Left lung (tissue), 10 donors: Measurements from ENCODE around the gene SPIRE1. TPM values are rescaled to one million over a fixed set of nuclear protein-coding genes. Genes with fewer than 3 reads are reported as not detected.

ENCODE experiments used
- ATAC-seq: fragments of 200-7000 bp; cut with Tn5 transposase; one replicate; pipeline ENCODE4 v1.9.1; 2020; ENCODE audit warnings: moderate library complexity
- DNase-seq, 4 donors: peaks; one replicate each; pipeline ENCODE4 v3.0.0-alpha.2; 2013 to 2020
- H3K27ac ChIP-seq, 2 donors: fragments of 200-600 bp; sonication (generic) in 1 of 2; one replicate each; pipeline versions ENCODE4 v1.5.0 to v1.8.0; 2020 to 2021
- H3K27me3 ChIP-seq, 2 donors: fragments of 200-600 bp; sonication (generic) in 1 of 2; one replicate each; pipeline versions ENCODE4 v1.5.0 to v1.8.0; 2020 to 2021
- H3K36me3 ChIP-seq, 2 donors: fragments of 200-600 bp; sonication (generic) in 1 of 2; one replicate each; pipeline versions ENCODE4 v1.5.0 to v1.8.0; 2020 to 2021
- H3K4me1 ChIP-seq, 2 donors: fragments of 200-600 bp; one replicate each; pipeline ENCODE4 v1.8.0; 2021
- H3K4me3 ChIP-seq, 2 donors: fragments of 200-600 bp; sonication (generic) in 1 of 2; one replicate each; pipeline versions ENCODE4 v1.5.0 to v1.8.0; 2020 to 2021; ENCODE audit warnings: mild to moderate bottlenecking in 1 of 2
- H3K9me3 ChIP-seq, 2 donors: fragments of 200-600 bp; sonication (generic) in 1 of 2; one replicate each; pipeline versions ENCODE4 v1.5.0 to v1.8.0; 2020 to 2021
- intact Hi-C, 2 donors: fragments of 100-400 bp; cut with DNase I; formaldehyde crosslinking; loops; one replicate each; pipeline versions ENCODE4 v1.11.2 to v1.14.2; 2022
- polyA plus RNA-seq, 6 donors: library from polyadenylated mRNA; unstranded; fragments of 120-200 nt; gene quantifications; one replicate each; pipeline ENCODE4 v1.2.1, GENCODE V29; 2013; ENCODE audit not compliant: insufficient read length in 6 of 6
- total RNA-seq, 2 donors: library from RNA; stranded (reverse); fragmentation: NEBNext Ultra II Directional; extraction: Animal tissue kit (Norgen Biotek cat#: 25700); gene quantifications; one replicate each; pipeline ENCODE4 v1.2.1, GENCODE V29; 2021
- TF ChIP-seq, protein P1 (sequence below), 2 donors: fragments of 200-600 bp; sonication (generic) in 1 of 2; IDR thresholded peaks; one replicate each; pipeline versions ENCODE4 v1.5.0 to v1.8.0; 2021; ENCODE audit warnings: antibody characterized with exemption in 2 of 2
- donor health status: DM: no; HTN: yes; CAD: no.
- donor health status: DM: no; HTN: no; CAD: no.

The SPIRE1 gene
- total and polyA plus RNA-seq, 8 donors: 12.1 to 50.4 (median 15.7) TPM

DNA sequence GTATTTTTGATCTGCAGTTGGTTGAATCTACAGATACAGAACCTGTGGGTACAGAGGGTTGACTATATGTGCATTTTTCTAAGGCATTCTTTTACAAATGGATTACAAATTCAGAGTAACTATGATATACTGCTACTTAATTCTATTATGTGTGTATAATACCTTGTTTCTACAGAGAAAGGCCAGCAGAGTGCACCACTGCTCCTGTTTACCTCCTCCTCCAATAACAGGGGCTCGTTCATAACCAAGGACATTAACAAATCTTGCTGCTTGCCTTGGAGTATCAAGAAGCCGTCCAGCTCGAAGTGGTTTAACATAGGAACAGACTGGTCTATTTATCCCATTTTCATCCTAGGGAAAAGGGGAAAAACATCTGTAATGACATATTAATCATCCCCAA, 28.2 kb upstream of the SPIRE1 start:
- TF ChIP-seq, protein P1, sequence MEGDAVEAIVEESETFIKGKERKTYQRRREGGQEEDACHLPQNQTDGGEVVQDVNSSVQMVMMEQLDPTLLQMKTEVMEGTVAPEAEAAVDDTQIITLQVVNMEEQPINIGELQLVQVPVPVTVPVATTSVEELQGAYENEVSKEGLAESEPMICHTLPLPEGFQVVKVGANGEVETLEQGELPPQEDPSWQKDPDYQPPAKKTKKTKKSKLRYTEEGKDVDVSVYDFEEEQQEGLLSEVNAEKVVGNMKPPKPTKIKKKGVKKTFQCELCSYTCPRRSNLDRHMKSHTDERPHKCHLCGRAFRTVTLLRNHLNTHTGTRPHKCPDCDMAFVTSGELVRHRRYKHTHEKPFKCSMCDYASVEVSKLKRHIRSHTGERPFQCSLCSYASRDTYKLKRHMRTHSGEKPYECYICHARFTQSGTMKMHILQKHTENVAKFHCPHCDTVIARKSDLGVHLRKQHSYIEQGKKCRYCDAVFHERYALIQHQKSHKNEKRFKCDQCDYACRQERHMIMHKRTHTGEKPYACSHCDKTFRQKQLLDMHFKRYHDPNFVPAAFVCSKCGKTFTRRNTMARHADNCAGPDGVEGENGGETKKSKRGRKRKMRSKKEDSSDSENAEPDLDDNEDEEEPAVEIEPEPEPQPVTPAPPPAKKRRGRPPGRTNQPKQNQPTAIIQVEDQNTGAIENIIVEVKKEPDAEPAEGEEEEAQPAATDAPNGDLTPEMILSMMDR (IDR thresholded peaks at IDR 0.05): no peak
- intact Hi-C loops: no loop called here
- no peak for DNase-seq
- peaks cover 0 to 22% of the 10 kb centered on the region in 2 donors for H3K36me3 ChIP-seq
- H3K4me1 ChIP-seq: no peaks in the 10 kb centered on the region
- ATAC-seq: no peak
- H3K27ac ChIP-seq: no peak overlapping the region
- no peaks in the 10 kb centered on the region for H3K9me3 ChIP-seq
- no peak overlapping the region for H3K4me3 ChIP-seq
- H3K27me3 ChIP-seq: no peaks in the 10 kb centered on the region

DNA sequence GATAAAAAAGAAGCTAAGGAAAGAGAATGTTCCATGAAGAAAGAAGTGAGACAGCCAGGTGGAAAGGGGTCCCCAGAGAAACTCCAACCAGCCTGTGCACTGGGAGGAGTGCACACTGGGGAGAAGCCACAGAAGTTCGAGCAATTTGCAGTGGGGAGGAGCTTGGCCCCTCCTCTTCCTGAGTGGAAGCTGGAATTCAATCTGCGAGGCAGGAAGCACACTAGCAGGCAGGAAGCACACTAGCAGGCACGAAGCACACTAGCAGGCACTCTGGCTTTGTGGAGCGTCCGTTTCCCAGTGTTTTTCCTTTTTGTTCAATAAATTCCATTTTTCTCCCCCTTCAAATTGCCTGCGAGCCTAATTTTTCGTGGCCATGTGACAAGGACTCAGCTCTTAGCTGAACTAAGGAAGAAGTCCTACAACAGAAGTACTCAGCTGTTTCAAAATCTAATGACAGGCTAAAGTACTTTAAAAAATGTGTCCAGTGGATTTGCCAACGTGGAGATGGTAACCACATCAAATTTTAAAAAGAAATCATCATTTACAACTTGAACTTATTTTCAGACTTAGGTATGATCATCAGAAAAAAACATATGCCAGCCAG, 21.4 kb upstream of the SPIRE1 start:
- Histone ChIP-seq H3K27ac (peak overlapping the region; percentile 73 to 81), H3K36me3 (peaks cover 0 to 37% of the 10 kb centered on the region in 2 donors), H3K27me3 (no peaks in the 10 kb centered on the region), H3K4me3 (peak overlapping the region in 1 of 2 donors; percentile 13), H3K9me3 (no peaks in the 10 kb centered on the region), H3K4me1 (peaks cover 9 to 14% of the 10 kb centered on the region in 2 donors)
- TF ChIP-seq, protein P1 (IDR thresholded peaks at IDR 0.05): no peak
- DNase-seq: peak in 2 of 4 donors; percentile 30 to 64
- intact Hi-C loops: no loop called here
- ATAC-seq: peak; percentile 99

DNA sequence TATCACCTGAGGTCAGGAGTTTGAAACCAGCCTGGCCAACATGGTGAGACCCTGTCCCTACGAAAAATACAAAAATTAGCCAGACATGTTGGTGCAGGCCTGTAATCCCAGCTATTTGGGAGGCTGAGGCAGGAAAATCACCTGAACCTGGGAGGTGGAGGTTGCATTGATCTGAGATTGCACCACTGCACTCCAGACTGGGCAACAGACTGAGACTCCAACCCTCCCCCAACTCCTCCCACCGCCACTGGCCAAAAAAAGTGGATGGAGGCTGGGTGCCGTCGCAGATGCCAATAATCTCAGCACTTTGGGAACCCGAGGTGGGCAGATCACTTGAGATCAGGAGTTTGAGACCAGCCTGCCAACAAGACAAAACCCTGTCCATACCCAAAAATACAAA, 10.1 kb upstream of the SPIRE1 start:
- TF ChIP-seq, protein P1 (IDR thresholded peaks at IDR 0.05): no peak
- intact Hi-C loops: loop anchor here in 1 of 2 donors (10.0 kb wide), 1 partner anchor 283 kb away; no protein-coding TSS in a partner anchor
- Histone ChIP-seq H3K27me3 (no peaks in the 10 kb centered on the region), H3K4me1 (no peaks in the 10 kb centered on the region), H3K4me3 (no peak overlapping the region), H3K36me3 (peaks cover 0 to 17% of the 10 kb centered on the region in 2 donors), H3K9me3 (no peaks in the 10 kb centered on the region), H3K27ac (no peak overlapping the region)
- ATAC-seq: no peak
- no peak for DNase-seq

DNA sequence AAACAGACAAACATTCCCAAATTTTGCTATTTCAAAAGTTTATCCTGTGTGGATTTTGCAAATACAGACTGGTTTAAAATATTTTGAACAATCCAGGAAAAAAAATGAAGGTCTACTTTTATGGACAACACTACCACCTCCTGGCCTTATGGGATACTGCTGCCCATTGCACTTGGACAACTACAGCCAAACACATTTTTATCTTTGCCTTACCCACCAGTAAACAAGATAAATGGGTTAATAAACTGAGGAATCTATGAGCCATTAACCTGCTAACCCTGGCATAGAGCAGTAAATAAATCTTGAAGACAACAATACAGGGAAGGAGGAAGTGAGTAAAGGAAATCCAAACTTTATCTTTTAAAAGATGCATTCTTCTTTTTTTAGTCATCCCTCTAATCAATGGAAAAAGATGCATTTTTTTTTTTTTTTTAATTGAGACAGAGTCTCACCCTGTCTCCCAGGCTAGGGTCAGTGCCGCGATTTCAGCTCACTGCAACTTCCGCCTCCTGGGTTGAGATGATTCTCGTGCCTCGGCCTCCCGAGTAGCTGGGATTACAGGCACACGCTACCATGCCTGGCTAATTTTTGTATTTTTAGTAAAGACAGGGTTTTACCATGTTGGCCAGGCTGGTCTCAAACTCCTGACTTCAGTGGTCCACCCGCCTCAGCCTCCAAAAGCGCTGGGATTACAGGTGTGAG, 2.1 kb upstream of the SPIRE1 start:
- Histone ChIP-seq H3K4me1 (peaks cover 9 to 32% of the 10 kb centered on the region in 2 donors), H3K9me3 (no peaks in the 10 kb centered on the region), H3K27ac (no peak overlapping the region), H3K36me3 (no peaks in the 10 kb centered on the region), H3K4me3 (no peak overlapping the region), H3K27me3 (peaks cover 0 to 22% of the 10 kb centered on the region in 2 donors)
- DNase-seq (peak in 2 of 4 donors; percentile 51 to 70), ATAC-seq (peak; percentile 42)
- intact Hi-C loops: loop anchor here (5.0 to 10.0 kb wide), 2 partner anchors 268 to 275 kb away; no protein-coding TSS in a partner anchor
- TF ChIP-seq, protein P1 (IDR thresholded peaks at IDR 0.05): peak; percentile 91 to 92

DNA sequence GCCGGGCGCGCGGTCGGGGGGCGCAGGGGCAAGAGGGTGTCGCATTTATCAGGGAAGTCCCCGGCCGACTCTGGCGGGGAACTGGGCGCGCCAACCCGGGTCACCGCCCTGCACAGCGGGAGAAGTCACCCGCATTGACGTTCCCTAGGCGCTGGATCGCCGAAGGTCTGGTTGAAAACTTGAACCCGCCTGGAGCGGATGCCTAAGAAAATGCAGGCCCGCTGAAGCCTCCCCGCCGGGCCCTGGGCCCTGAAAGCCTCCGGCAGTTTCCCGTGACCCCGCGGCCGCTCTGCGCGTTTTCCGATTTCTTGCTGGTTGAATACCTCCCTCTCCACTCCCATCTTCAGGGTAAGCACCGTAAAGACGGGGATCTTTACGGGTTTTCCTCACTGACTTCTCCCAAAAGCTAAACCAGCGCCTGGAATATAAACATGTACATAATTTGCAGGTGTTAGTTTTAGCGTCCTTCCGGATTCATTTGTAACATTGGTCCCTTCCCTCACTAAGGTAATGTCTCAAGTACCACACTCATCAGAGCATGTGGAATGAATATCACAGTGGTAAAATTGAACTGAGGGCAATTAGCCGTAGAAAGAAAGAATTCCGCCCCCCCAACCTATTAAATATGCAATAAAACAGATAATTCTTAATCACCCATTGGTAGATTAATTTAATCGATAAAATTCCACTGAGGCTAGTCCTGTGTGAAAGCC, 675 bp upstream of the SPIRE1 start:
- TF ChIP-seq, protein P1 (IDR thresholded peaks at IDR 0.05): no peak
- peak; percentile 41 for ATAC-seq
- H3K4me1 ChIP-seq: peaks cover 9 to 37% of the 10 kb centered on the region in 2 donors
- H3K36me3 ChIP-seq: no peaks in the 10 kb centered on the region
- peak overlapping the region; percentile 69 to 75 for H3K4me3 ChIP-seq
- H3K27ac ChIP-seq: peak overlapping the region; percentile 86 to 95
- intact Hi-C loops: no loop called here
- no peaks in the 10 kb centered on the region for H3K9me3 ChIP-seq
- peak in 2 of 4 donors; percentile 12 to 47 for DNase-seq
- H3K27me3 ChIP-seq: peaks cover 0 to 22% of the 10 kb centered on the region in 2 donors
